Duodenal mucosa (tissue), 2 donors: ENCODE measurements around the gene WAPL.
"Not testable (repeated sequence)": the region's sequence is repeated elsewhere in the genome, so short reads cannot be mapped to it uniquely, and the experiment has no call there.

ENCODE experiments used
- H3K27ac ChIP-seq: one replicate; pipeline ENCODE4 v1.7.0; 2013; ENCODE audit warnings: low read depth, low read length
- H3K27me3 ChIP-seq, 2 donors: one replicate each; pipeline ENCODE4 v1.7.0; 2013; ENCODE audit warnings: low read length in 2 of 2, control low read depth in 1 of 2; ENCODE audit not compliant: insufficient read depth in 2 of 2, control insufficient read depth in 1 of 2
- H3K36me3 ChIP-seq, 2 donors: one replicate each; pipeline ENCODE4 v1.7.0; 2013; ENCODE audit warnings: low read length in 2 of 2, control low read depth in 1 of 2; ENCODE audit not compliant: insufficient read depth in 2 of 2, control insufficient read depth in 1 of 2
- H3K4me1 ChIP-seq, 2 donors: one replicate each; pipeline ENCODE4 v1.7.0; 2013; ENCODE audit warnings: low read length in 2 of 2, control low read depth in 1 of 2; ENCODE audit not compliant: insufficient read depth in 2 of 2, control insufficient read depth in 1 of 2
- H3K4me3 ChIP-seq, 2 donors: one replicate each; pipeline ENCODE4 v1.7.0; 2013; ENCODE audit warnings: low read length in 2 of 2, low read depth in 1 of 2
- H3K9ac ChIP-seq, 2 donors: one replicate each; pipeline ENCODE4 v1.7.0; 2013; ENCODE audit warnings: low read length in 2 of 2, low read depth in 1 of 2
- H3K9me3 ChIP-seq, 2 donors: one replicate each; pipeline ENCODE4 v1.7.0; 2013; ENCODE audit warnings: low read length in 2 of 2, control low read depth in 1 of 2; ENCODE audit not compliant: control insufficient read depth in 1 of 2

Gene WAPL, protein sequence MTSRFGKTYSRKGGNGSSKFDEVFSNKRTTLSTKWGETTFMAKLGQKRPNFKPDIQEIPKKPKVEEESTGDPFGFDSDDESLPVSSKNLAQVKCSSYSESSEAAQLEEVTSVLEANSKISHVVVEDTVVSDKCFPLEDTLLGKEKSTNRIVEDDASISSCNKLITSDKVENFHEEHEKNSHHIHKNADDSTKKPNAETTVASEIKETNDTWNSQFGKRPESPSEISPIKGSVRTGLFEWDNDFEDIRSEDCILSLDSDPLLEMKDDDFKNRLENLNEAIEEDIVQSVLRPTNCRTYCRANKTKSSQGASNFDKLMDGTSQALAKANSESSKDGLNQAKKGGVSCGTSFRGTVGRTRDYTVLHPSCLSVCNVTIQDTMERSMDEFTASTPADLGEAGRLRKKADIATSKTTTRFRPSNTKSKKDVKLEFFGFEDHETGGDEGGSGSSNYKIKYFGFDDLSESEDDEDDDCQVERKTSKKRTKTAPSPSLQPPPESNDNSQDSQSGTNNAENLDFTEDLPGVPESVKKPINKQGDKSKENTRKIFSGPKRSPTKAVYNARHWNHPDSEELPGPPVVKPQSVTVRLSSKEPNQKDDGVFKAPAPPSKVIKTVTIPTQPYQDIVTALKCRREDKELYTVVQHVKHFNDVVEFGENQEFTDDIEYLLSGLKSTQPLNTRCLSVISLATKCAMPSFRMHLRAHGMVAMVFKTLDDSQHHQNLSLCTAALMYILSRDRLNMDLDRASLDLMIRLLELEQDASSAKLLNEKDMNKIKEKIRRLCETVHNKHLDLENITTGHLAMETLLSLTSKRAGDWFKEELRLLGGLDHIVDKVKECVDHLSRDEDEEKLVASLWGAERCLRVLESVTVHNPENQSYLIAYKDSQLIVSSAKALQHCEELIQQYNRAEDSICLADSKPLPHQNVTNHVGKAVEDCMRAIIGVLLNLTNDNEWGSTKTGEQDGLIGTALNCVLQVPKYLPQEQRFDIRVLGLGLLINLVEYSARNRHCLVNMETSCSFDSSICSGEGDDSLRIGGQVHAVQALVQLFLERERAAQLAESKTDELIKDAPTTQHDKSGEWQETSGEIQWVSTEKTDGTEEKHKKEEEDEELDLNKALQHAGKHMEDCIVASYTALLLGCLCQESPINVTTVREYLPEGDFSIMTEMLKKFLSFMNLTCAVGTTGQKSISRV (N-terminal part only)

DNA sequence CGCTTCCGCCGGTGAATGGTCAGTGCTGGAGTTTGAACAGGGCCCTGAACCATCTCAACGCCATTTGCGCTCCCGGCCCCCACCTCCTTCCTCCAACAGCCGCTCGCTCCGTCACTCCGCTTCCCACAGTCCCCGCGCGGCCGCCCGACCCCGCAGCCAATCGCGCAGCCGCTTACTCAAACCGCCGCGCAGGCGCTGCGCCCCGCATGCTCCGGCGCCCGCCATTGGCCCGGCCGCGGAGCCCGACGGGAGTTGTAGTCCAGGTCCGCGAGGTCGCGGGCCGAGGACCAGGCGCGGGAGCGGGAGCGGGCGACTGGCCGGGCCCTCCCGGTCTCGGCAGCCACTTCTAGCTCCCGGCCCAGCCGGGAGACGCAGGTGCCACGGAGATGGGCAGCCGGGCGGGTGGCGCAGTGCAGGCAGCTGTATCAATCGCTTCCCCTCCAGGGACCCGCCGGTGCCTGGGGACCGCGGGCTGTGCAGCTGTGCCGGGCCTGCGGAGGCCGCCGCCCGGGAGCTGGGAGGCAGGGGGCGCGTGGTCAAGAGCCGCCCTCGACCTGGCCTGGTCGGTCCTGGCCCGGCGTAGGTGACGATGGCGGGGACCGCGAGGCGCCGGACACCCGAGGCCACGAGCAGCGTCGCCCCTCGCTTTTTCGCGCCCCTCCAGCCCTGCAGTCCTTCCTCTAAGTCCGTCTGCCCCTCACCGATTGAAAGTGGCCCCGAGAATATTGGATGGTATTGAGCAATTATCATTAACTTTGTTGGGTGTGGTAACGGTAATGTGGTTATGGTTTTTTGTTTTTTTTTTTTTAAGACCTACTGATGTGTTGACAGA is at the start of gene WAPL:
WAPL (minus strand) TSS at position 115 of the 832 bp plus-strand sequence. CDS start 3,723 bp downstream, outside the sequence.
- peak within 1 kb of the TSS; percentile 81 to 92 for H3K9ac ChIP-seq
- no peaks in the 10 kb centered on the region for H3K9me3 ChIP-seq
- H3K27me3 ChIP-seq: no peaks in the 10 kb centered on the region
- peak within 1 kb of the TSS; percentile 80 to 94 for H3K4me3 ChIP-seq
- H3K27ac ChIP-seq: peak within 1 kb of the TSS; percentile 92
- H3K36me3 ChIP-seq: peaks cover 3 to 7% of the 10 kb centered on the region in 2 donors
- peaks cover 31 to 38% of the 10 kb centered on the region in 2 donors for H3K4me1 ChIP-seq

DNA sequence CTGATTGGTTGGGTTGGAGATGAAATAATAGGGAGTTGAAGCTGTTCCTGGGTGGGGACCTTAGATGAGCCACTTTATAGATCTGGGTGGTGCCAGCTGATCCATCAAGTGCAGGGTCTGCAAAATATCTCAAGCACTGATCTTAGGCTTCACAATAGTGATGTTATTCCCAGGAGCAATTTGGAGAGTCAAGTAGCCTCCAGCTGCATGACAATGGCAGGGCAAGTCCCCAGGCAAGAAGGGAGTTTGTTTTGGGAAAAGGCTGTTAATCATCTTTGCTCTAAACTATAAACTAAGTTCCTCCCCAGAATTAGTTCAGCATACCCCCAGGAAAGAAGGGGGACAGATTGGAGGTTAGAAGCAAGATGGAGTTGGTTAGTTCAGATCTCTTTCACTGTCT is 47.7 kb upstream of the WAPL start:
- H3K36me3 ChIP-seq: no peaks in the 10 kb centered on the region
- H3K27ac ChIP-seq: no peak overlapping the region
- H3K4me3 ChIP-seq: no peak overlapping the region
- no peaks in the 10 kb centered on the region for H3K27me3 ChIP-seq
- peaks cover 6 to 8% of the 10 kb centered on the region in 2 donors for H3K9me3 ChIP-seq
- H3K9ac ChIP-seq: no peak overlapping the region
- H3K4me1 ChIP-seq: no peaks in the 10 kb centered on the region

DNA sequence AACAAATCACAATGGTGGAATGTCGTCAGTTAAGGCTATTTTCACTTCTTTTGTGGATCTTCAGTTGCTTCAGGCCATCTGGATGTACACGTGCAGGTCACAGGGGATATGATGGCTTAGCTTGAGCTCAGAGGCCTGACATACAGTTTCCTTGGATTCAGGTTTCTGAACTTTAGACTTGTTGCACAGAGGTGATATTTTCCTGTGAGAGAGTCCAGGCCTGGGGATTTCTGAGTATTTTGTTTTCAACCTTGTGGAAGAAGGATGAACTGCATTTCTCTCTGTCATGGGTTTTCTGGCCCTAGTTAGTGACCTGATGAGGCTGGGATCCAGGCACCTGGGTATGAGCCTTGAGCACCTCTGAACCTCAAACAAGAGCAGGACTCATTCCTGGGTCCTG is 44.9 kb upstream of the WAPL start:
- H3K4me1 ChIP-seq, H3K9me3 ChIP-seq, H3K36me3 ChIP-seq, H3K4me3 ChIP-seq, H3K9ac ChIP-seq, H3K27me3 ChIP-seq, H3K27ac ChIP-seq: not testable (repeated sequence)

DNA sequence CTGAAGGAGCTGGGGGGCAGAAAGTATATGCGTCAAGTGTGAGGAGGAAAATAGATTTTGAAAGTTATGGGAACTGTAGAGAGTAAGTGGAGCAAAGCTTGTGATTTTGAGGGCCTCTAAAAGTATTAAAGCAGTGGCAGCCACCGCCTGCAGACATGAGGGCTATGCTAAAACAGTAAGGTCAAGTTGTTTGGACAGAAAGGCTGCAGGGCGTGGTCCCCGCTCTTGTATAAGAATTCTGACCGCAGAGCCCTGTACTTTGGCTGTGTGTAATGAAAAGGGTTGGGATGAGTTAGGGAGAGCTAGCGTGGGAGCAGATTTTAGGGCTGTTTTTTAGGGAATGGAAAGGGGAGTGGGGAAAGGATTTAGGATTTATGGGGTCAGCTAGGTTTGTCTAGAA is 41.7 kb upstream of the WAPL start:
- H3K27ac ChIP-seq, H3K9ac ChIP-seq, H3K4me3 ChIP-seq, H3K4me1 ChIP-seq, H3K27me3 ChIP-seq, H3K36me3 ChIP-seq, H3K9me3 ChIP-seq: not testable (repeated sequence)

DNA sequence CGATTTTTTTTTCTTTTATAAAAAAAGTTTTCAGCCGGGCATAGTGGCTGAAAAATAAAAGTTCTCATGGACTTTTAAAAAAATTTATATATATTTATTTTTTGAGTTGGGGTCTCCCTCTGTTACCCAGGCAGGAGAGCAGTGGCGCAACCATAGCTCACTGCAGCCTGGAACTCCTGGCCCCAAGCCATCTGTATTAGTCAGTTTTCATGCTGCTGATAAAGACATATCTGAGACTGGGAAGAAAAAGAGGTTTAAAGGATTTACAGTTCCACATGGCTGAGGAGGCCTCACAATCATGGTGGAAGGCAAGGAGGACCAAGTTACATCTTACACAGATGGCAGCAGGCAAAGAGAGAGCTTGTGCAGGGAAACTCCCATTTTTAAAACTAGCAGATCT is 37.1 kb upstream of the WAPL start:
- not testable (repeated sequence) for H3K4me1 ChIP-seq, H3K27ac ChIP-seq, H3K27me3 ChIP-seq, H3K9me3 ChIP-seq, H3K4me3 ChIP-seq, H3K9ac ChIP-seq, H3K36me3 ChIP-seq

DNA sequence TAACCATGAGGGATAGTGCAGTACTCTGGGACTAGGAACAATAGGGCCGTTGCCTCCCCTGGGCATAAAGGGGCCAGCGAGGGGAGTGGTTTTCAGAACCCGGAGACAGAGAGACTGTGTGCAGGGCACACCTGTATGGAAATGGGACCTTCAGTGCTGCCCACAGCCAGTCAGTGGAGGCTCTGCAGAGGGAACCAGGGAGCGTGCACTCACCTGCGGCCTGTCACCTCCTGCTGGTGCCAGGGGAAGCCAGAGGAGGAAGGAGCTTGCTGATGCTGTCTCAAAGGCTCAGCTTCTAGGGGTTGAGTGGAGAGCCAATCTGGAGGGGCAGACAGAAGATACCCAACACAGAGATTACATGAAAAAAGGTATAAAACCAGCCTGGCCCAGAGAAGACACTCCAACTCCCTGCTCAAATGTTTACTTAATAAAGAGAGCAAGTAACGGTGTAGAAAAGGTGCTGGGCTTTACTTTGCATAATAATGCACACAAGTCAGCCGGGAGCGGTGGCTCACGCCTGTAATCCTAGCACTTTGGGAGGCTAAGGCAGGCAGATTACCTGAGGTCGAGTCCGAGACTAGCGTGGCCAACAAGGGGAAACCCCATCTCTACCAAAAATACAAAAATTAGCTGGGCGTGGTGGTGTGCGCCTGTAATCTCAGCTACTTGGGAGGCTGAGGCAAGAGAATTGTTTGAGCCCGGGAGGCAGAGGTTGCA is 35.5 kb upstream of the WAPL start:
- no peaks in the 10 kb centered on the region for H3K36me3 ChIP-seq
- H3K27ac ChIP-seq: no peak overlapping the region
- H3K27me3 ChIP-seq: no peaks in the 10 kb centered on the region
- H3K4me3 ChIP-seq: no peak overlapping the region
- no peak overlapping the region for H3K9ac ChIP-seq
- no peaks in the 10 kb centered on the region for H3K9me3 ChIP-seq
- no peaks in the 10 kb centered on the region for H3K4me1 ChIP-seq

DNA sequence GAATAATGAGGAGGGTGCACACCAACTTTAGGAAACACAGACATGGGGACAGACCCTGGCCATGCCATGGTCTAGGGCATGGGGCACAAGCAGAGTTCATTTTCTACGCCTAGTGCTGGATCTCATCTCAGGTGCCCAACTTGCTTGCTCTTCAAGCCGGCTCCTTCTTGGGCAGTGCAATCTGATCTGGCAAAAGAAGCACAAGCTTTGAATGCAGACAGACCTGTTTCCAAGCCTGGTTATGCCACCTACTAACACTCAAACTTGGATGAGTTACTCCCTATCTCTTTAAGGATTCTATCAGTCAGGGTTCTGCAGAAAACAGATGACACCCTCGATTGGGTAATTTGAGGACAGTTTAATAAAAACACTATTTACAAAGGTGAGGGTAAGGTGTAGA is 34.9 kb upstream of the WAPL start:
- no peaks in the 10 kb centered on the region for H3K9me3 ChIP-seq
- H3K36me3 ChIP-seq: no peaks in the 10 kb centered on the region
- no peak overlapping the region for H3K9ac ChIP-seq
- H3K4me1 ChIP-seq: no peaks in the 10 kb centered on the region
- H3K27ac ChIP-seq: no peak overlapping the region
- no peaks in the 10 kb centered on the region for H3K27me3 ChIP-seq
- no peak overlapping the region for H3K4me3 ChIP-seq

DNA sequence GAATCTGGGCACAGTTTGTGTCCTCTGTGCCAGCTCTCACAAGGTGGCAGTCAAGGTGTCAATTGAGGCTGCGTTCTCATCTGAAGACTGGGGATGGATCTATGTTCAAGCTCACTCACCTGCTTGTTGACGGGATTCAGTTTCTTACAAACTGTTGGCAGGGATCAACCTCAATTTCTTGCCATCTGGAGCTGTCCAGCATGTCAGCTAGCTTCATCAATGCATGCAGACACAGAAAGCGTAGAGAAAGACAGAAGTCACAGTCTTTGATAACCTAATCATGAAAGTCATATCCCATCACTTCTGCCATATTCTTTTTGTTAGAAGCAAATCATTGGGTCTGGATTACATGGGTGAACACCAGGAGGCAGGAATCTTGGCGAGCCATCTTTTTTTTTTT is 32.0 kb upstream of the WAPL start:
- no peaks in the 10 kb centered on the region for H3K27me3 ChIP-seq
- no peak overlapping the region for H3K27ac ChIP-seq
- no peak overlapping the region for H3K9ac ChIP-seq
- H3K36me3 ChIP-seq: no peaks in the 10 kb centered on the region
- H3K9me3 ChIP-seq: no peaks in the 10 kb centered on the region
- no peaks in the 10 kb centered on the region for H3K4me1 ChIP-seq
- H3K4me3 ChIP-seq: no peak overlapping the region

DNA sequence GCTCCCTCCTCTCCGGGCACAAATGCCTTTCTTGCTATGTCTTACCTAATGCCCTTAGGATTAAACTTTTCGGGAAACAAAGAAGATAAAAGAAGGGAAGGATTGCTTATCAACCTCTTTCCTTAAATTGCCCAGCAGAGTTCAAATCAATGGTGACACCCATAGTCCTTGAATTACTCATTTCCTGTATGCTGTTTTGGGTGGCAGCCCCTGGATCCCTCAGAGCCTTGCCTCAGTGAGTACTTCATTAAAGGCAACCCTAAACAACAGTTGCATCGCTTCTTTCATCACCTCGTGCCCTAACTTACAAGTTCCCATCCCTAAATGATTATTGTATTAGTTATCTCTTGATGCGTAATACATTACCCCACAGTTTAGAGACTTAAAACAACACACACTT is 31.6 kb upstream of the WAPL start:
- no peaks in the 10 kb centered on the region for H3K4me1 ChIP-seq
- H3K36me3 ChIP-seq: no peaks in the 10 kb centered on the region
- H3K27ac ChIP-seq: no peak overlapping the region
- H3K27me3 ChIP-seq: no peaks in the 10 kb centered on the region
- no peaks in the 10 kb centered on the region for H3K9me3 ChIP-seq
- H3K4me3 ChIP-seq: no peak overlapping the region
- H3K9ac ChIP-seq: no peak overlapping the region
